Fibroblast of the conjunctiva (primary cell): ENCODE measurements around the gene TBC1D24.
"Not testable (repeated sequence)": the region's sequence is repeated elsewhere in the genome, so short reads cannot be mapped to it uniquely, and the experiment has no call there.

Source experiments
- DNase-seq: peaks from one replicate; pipeline ENCODE4 v3.0.0-alpha.2; 2010; ENCODE audit warnings: low read depth

The TBC1D24 gene

DNA sequence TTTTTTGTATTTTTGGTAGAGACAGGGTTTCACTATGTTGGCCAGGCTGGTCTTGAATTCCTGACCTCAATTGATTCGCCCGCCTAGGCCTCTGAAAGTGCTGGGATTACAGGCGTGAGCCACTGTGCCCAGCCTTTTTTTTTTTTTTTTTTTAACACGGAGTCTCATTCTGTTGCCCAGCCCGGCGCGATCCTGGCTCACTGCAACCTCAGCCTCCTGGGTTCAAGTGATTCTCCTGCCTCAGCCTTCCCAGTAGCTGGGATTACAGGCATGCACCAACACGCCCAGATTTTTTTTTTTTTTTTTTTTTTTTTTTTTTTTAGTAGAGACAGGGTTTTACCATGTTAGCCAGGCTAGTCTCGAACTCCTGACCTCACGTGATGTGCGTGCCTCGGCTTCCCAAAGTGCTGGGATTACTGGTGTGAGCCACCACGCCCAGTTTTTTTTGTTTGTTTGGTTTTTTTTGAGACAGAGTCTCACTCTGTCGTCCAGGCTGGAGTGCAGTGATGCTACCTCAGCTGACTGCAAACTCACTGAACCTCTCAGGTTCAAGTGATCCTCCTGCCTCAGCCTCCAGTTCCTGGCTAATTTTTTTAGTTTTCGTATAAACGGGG is 58.3 kb downstream of the TBC1D24 start:
- not testable (repeated sequence) for DNase-seq

DNA sequence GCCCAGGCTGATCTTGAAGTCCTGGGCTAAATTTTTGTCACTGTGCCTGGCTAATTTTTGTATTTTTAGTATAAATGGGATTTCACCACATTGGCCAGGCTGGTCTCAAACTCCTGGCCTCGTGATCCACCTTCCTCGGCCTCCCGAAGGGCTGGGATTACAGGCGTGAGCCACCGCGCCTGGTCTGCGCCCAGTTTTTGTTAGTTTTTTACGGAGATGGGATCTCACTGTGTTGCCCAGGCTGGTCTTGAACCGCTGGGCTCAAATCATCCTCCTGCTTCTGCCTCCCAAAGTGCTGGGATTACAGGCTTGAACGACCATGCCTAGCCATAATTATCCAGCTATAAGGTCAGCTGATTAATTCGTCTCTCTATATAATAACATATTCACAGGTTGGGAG is 59.0 kb downstream of the TBC1D24 start:
- no peak for DNase-seq

DNA sequence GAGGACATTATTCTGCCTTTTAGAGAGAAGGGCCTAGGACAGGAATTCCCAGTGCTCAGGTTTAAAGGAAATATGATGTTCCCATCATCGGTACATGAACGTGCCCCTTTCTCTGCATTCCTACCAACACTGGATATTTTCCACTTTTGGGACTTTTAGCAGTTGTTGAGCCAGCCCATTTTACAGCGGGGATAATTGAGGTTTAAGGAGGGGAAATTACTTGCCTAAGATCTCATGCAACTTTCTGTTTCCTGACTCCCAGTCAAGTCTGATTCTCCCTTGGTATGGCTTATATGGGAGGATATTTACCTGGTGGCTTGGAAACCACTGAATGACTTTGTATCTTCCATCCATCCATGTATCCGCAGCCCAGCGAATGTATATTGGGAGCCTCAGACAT is 59.4 kb downstream of the TBC1D24 start:
- DNase-seq = not testable (repeated sequence)

DNA sequence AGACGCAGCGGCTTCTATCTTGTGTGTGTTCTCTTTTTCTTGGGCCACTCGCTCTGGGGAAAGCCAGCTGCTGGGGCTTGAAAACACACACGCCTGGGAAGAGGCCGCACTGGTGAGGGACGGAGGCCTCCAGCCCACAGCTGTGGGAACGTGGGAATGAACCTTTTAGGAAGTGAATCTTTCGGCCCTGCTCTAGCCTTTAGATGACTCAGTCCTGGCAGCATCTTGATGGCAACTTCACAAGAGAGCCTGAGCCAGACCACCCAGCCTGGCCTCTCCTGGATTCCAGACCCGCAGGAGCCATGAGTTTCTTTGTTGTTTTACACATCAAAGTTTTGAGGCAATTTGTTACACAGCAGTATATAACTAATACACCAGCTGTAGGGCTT is 60.7 kb downstream of the TBC1D24 start:
- DNase-seq = no peak

DNA sequence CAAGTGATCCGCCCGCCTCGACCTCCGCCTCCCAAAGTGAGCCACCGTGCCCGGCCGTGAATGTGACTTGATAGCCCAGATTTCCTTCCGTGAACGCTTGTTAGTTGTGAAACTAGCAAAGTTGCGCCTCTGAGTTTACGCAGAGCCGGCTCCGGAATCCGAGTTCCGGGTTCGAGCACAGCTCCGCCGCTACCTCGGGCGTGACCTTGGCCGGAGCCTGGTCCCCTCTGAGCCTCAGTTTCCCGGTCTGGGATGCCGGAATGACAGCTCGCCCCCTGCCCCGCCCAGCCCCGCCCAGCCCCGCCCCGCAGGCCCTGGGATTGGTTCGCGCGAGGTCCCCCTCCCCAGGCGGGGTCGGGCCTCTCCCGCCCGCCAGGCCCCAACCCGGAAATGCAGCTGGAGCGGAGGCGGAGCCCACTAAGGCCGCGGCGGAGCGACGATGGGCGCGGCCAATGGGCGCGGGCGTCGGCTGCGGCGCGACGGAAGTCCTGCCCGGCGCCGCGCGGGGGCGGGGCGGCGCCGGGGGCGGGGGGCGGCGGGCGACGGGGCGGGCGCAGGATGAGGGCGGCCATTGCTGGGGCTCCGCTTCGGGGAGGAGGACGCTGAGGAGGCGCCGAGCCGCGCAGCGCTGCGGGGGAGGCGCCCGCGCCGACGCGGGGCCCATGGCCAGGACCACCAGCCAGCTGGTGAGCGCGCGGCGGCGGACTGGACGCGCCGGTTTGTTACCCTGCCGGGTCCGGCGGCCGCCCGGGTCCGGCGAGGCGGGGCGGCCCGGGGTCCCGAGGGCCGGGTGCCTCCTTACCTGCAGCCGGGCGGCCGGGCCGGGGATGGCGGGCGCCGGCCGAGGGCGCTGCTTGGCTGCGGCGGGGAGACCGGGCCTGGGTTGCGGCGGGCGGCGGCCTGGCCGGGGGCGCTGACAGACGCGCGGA is 62.8 kb downstream of the TBC1D24 start, which contains the start of gene PDPK1:
Gene PDPK1 (plus strand): TSS at position 571 of the 929 bp plus-strand sequence. CDS start 92 bp downstream, at position 663.
- DNase-seq = peak; percentile 90

DNA sequence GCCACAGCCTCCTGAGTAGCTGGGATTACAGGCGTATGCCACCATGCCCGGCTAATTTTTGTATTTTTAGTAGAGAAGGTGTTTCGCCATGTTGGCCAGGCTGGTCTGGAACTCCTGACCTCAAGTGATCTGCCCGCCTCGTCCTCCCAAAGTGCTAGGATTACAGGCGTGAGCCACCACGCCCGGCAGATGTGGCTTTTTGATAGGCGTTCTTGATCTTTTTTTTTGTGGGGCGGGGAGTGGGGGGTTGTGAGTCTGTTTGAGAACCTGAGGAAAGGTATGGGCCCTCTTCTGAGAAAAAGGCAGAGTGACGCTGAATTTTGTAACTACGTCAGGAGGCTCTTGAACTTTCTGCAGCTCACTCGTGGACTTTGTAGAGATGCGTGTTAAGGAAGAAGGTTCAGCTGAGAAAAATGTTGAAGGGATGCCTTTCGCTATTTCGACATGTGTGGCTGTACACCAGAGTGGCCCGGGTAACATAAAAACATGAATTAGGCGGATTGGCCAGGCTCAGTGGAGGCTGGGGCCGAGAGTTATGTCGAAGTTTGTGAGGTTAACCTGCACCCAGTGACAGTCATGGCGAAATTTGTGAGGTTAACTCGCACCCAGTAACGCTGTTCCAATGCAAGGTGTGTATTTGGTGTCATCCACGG is 64.4 kb downstream of the TBC1D24 start:
- DNase-seq = not testable (repeated sequence)

DNA sequence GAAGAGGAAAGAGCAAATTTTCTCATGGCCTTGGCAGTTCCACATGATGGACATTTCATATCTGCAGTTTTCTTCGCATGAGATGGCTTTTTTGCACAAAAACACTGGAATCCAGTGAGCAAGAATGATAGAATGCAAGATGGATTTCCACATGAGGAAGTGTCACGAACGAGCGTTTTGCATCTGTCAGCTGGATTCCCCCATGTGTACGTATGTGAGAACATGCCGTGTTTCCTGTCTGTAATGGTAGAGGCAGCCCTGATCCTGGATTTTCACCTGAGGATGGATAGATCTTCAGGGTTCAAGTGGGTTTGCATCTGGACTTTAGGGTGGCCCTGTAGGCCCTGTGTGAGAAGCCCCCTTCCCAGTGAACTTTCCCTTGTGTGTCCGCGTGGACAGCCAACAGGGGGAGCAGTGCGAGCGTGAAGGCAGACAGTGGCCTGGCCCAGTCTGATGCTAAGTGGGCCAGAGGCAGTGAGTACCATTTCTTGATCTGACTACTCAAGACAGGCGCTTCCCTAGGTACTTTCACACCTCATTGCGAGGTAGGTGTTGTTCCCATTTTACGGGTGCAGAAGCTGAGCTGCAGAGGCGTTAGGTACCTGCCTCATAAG is 65.0 kb downstream of the TBC1D24 start:
- not testable (repeated sequence) for DNase-seq

DNA sequence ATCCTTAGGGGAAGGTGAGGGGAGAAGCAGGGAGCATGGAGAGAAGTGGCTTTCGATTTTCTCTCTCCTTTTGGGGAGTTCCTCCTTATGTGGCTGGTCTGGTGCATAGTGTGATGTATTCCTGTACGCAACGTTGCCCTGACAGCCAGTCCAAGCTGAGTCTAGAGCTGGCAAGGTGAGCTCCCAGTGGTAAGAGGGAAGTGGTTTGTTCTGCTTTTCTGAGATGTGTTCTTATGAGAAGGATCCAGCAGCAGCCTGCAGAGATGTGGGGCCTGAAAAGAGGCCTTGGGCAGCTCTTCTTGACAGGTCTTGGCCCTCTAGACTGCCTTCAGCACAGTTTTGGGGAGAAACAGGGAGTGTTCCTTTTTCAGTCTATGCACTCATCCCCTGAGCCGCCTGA is 66.0 kb downstream of the TBC1D24 start:
- DNase-seq = not testable (repeated sequence)

DNA sequence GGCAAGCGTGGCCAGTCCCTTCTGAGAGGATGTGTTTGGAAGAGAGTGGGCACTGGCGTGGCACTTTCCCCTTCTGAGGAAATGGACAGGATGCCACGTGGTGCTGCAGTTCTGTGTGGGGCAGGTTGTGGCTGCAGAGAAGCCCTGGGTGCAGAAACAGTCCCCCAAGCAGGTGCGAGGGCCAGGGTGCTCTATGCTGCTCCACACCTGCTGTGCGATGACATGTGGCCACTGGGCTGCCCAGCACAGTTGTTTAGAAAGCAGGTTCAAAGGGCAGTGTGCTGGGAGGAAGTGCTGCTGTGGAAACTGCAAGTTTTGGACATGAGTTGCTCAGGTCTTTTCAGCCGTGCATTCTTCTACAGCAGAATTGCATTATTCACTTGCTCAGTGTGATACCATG is 66.5 kb downstream of the TBC1D24 start:
- DNase-seq = not testable (repeated sequence)

DNA sequence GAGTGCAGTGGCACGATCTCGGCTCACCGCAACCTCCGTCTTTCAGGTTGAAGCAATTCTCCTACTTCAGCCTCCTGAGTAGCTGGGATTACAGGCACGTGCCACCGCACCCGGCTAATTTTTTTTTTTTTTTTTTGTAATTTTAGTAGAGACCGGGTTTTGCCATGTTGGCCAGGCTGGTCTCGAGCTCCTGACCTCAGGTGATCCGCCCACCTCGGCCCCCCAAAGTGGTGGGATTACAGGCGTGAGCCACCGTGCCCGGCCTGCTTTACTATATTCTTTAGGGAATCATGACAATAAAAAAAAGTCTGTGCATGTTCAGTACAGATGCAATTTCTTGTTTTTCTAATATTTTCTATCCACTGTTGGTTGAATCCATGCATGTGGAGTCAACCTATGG is 68.8 kb downstream of the TBC1D24 start:
- not testable (repeated sequence) for DNase-seq

DNA sequence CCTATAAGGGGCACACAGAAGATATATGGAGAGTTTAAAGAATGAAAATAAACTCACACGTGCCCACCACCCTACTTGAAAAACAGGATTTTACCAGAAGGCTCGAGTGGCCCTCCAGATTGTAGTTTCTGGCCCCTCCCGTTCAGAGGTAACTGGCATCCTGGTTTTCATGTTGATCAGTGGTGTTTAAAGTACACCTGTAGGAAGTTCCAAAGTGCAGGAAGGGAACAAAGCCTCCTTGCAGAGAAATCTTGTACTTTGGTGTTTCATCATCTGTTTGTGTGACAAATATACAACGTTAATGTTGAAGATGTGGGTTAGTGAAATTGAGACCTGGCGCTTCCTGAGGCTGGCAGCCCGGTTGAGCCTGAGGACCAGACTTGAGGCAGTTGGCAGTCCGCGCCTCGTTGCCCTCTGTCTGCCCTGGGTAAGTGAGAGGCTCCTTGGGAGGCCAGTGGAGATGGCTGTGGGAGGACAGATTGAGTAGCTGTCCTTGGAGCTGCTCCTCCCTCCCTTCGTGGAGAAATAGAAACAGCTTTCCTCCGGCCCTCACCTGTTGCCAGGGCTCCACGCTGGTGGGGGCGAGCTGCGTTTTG is 75.5 kb downstream of the TBC1D24 start:
- DNase-seq = not testable (repeated sequence)

DNA sequence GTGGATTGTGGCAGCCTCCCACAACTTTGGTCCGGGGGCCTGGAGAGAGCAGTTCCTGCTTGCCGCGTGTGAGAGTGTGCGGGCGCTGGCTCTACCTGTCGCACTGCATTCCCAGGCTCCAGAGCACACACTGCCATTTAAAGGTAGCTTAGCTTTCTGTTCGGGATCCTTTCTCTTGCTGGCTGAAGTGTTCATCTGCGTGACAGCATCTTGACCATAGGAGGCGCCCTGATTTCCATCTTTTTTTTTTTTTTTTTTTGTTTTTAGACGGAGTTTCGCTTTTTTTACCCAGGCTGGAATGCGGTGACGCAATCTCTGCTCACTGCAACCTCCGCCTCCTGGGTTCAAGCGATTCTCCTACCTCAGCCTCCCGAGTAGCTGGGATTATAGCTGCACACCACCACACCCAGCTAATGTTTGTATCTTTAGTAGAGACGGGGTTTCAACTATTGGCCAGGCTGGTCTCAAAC is 76.5 kb downstream of the TBC1D24 start:
- DNase-seq = not testable (repeated sequence)

DNA sequence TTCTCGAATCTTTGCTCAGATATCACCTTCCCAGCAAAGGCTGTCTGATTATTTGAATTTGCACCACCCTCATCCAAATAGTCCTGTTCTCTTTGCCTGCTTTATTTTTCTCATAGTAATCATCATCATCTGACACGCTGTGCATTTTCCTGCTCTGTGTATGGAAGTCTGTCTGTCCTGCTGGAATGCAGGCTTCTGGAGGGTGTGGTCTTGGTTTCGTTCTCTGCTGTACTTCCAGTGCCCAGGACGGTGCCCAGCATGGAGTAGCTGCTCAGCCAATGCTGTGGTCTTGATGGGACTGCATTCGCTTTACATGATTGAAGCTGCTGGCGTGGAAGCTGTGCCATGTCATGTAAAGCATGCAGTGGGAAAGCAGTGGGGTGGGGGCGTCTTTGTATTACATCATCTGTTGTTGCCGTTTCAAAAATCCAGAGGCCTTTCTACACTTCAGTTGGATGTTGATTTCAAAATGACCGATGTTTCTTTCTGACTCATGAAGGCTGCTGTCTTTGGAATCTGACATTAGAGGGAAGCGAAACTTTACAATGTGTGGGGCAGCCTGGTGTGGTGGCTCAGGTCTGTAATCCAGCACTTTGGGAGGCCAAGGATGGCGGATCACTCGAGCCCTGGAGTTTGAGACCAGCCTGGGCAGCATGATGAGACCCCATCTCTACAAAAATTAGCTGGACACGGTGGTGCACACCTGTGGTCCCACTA is 79.9 kb downstream of the TBC1D24 start:
- DNase-seq = not testable (repeated sequence)
